SJSA1 (cell line): ENCODE data around the gene CACFD1. TPM values are rescaled to one million over a fixed set of nuclear protein-coding genes. Genes with fewer than 3 reads are reported as not detected.

ENCODE experiments used
- DNase-seq, 2 experiments: peaks; one replicate each; pipeline ENCODE4 v3.0.0-alpha.2; 2015 to 2020; ENCODE audit warnings: low spot score in 2 of 2, low read depth in 1 of 2
- H3K27ac ChIP-seq: fragments of 250-450 bp; sonication (Bioruptor Pico); 2 replicates; pipeline ENCODE4 v1.5.1; 2020; ENCODE audit warnings: mild to moderate bottlenecking, moderate library complexity
- H3K27me3 ChIP-seq: fragments of 250-450 bp; sonication (Bioruptor Pico); replicated peaks from 2 replicates; pipeline ENCODE4 v1.5.1; 2020; ENCODE audit warnings: mild to moderate bottlenecking, moderate library complexity
- H3K36me3 ChIP-seq: fragments of 250-450 bp; sonication (Bioruptor Pico); 2 replicates; pipeline ENCODE4 v1.5.1; 2020; ENCODE audit warnings: mild to moderate bottlenecking
- H3K4me1 ChIP-seq: fragments of 250-450 bp; sonication (Bioruptor Pico); replicated peaks from 2 replicates; pipeline ENCODE4 v1.6.1; 2021; ENCODE audit warnings: mild to moderate bottlenecking
- H3K4me3 ChIP-seq: fragments of 250-450 bp; sonication (Bioruptor Pico); 2 replicates; pipeline ENCODE4 v1.5.1; 2020; ENCODE audit warnings: mild to moderate bottlenecking
- H3K9me3 ChIP-seq: fragments of 250-450 bp; sonication (Bioruptor Pico); replicated peaks from 2 replicates; pipeline ENCODE4 v1.5.1; 2020; ENCODE audit warnings: mild to moderate bottlenecking
- total RNA-seq: library from RNA; depleted of rRNA; stranded (reverse); fragments of >200 nt; shearing (Covaris generic); gene quantifications from 2 replicates; pipeline ENCODE4 v1.2.3, GENCODE V29; 2014; rRNA removed

Gene CACFD1
- 2.9 and 3.4 TPM in 2 replicates for total RNA-seq

GRCh38 chr9:133459476-133460404 is at the start of gene CACFD1:
Gene CACFD1, plus strand, starts transcription at chr9:133459978. Its CDS starts 89 bp downstream, at chr9:133460067.
- Histone ChIP-seq H3K4me3 (peak within 1 kb of the TSS; percentile 68), H3K9me3 (no peaks in the 10 kb centered on the region), H3K4me1 (peaks cover 6% of the 10 kb centered on the region), H3K27me3 (no peaks in the 10 kb centered on the region), H3K27ac (peak within 1 kb of the TSS; percentile 20), H3K36me3 (no peaks in the 10 kb centered on the region)
- DNase-seq = peak; percentile 91 to 95

- H3K4me1 ChIP-seq = peaks cover 8% of the 10 kb centered on the region
- peaks cover 62% of the 10 kb centered on the region for H3K36me3 ChIP-seq
- no peak overlapping the region for H3K4me3 ChIP-seq
- no peaks in the 10 kb centered on the region for H3K27me3 ChIP-seq
- DNase-seq = no peak
- no peaks in the 10 kb centered on the region for H3K9me3 ChIP-seq
- no peak overlapping the region for H3K27ac ChIP-seq
Observed at GRCh38 chr9:133415170-133415569, 44.6 kb upstream of the CACFD1 start.

GRCh38 chr9:133417541-133418461 is 42.0 kb upstream of the CACFD1 start, which contains the start of gene REXO4:
Gene REXO4, minus strand, starts transcription at chr9:133418010. Its CDS starts 166 bp downstream, at chr9:133417844.
- Histone ChIP-seq H3K36me3 (peaks cover 38% of the 10 kb centered on the region), H3K9me3 (no peaks in the 10 kb centered on the region)

GRCh38 chr9:133419005-133419404 is 40.8 kb upstream of the CACFD1 start:
- no peak for DNase-seq
- H3K27me3 ChIP-seq = no peaks in the 10 kb centered on the region
- H3K4me1 ChIP-seq = peaks cover 8% of the 10 kb centered on the region
- no peak overlapping the region for H3K27ac ChIP-seq
- peaks cover 28% of the 10 kb centered on the region for H3K36me3 ChIP-seq
- H3K9me3 ChIP-seq = no peaks in the 10 kb centered on the region
- H3K4me3 ChIP-seq = no peak overlapping the region

More at GRCh38 chr9:133417541-133418461, 42.0 kb upstream of the CACFD1 start, which contains the start of gene REXO4:
- Histone ChIP-seq H3K27ac (peak within 1 kb of the TSS; percentile 64), H3K27me3 (no peaks in the 10 kb centered on the region), H3K4me3 (peak within 1 kb of the TSS; percentile 69), H3K4me1 (peaks cover 8% of the 10 kb centered on the region)
- peak; percentile 86 to 88 for DNase-seq

- Histone ChIP-seq H3K9me3 (no peaks in the 10 kb centered on the region), H3K27ac (no peak overlapping the region), H3K4me1 (peaks cover 8% of the 10 kb centered on the region), H3K27me3 (no peaks in the 10 kb centered on the region), H3K36me3 (peaks cover 16% of the 10 kb centered on the region), H3K4me3 (no peak overlapping the region)
- DNase-seq = no peak
Observed at GRCh38 chr9:133420392-133420827, 39.4 kb upstream of the CACFD1 start.

- DNase-seq = no peak
- Histone ChIP-seq H3K27me3 (no peaks in the 10 kb centered on the region), H3K36me3 (peaks cover 4% of the 10 kb centered on the region; the same call in 1 of the 2 replicates), H3K9me3 (no peaks in the 10 kb centered on the region), H3K4me3 (no peak within 1 kb of the TSS), H3K27ac (no peak within 1 kb of the TSS), H3K4me1 (peaks cover under 1% of the 10 kb centered on the region)
Observed at GRCh38 chr9:133421615-133422542, 37.9 kb upstream of the CACFD1 start, which contains the start of gene ADAMTS13. Gene ADAMTS13, plus strand, starts transcription at chr9:133422367. Its CDS starts 77 bp downstream, at chr9:133422444.

GRCh38 chr9:133423216-133423615 is 36.6 kb upstream of the CACFD1 start:
- Histone ChIP-seq H3K9me3 (no peaks in the 10 kb centered on the region), H3K27ac (no peak overlapping the region), H3K36me3 (no peaks in the 10 kb centered on the region), H3K4me1 (no peaks in the 10 kb centered on the region), H3K27me3 (no peaks in the 10 kb centered on the region), H3K4me3 (no peak overlapping the region)
- no peak for DNase-seq

GRCh38 chr9:133424187-133424586 is 35.6 kb upstream of the CACFD1 start:
- DNase-seq = no peak
- Histone ChIP-seq H3K27ac (no peak overlapping the region), H3K27me3 (no peaks in the 10 kb centered on the region), H3K9me3 (no peaks in the 10 kb centered on the region), H3K4me3 (no peak overlapping the region), H3K4me1 (no peaks in the 10 kb centered on the region), H3K36me3 (no peaks in the 10 kb centered on the region)

- H3K9me3 ChIP-seq = no peaks in the 10 kb centered on the region
- H3K27me3 ChIP-seq = no peaks in the 10 kb centered on the region
- H3K4me1 ChIP-seq = no peaks in the 10 kb centered on the region
- H3K27ac ChIP-seq = no peak overlapping the region
- DNase-seq = no peak
- H3K4me3 ChIP-seq = no peak overlapping the region
- H3K36me3 ChIP-seq = no peaks in the 10 kb centered on the region
Observed at GRCh38 chr9:133425049-133425632, 34.6 kb upstream of the CACFD1 start.

- Histone ChIP-seq H3K36me3 (no peaks in the 10 kb centered on the region), H3K4me1 (no peaks in the 10 kb centered on the region), H3K27me3 (no peaks in the 10 kb centered on the region), H3K9me3 (no peaks in the 10 kb centered on the region), H3K27ac (no peak overlapping the region), H3K4me3 (no peak overlapping the region)
- DNase-seq = no peak
Observed at GRCh38 chr9:133426011-133426410, 33.8 kb upstream of the CACFD1 start.

GRCh38 chr9:133427658-133428348 is 32.0 kb upstream of the CACFD1 start:
- H3K4me3 ChIP-seq = no peak overlapping the region
- no peaks in the 10 kb centered on the region for H3K36me3 ChIP-seq

GRCh38 chr9:133428617-133429101 is 31.1 kb upstream of the CACFD1 start:
- Histone ChIP-seq H3K27me3 (no peaks in the 10 kb centered on the region), H3K36me3 (no peaks in the 10 kb centered on the region), H3K9me3 (no peaks in the 10 kb centered on the region), H3K4me3 (no peak overlapping the region), H3K27ac (no peak overlapping the region), H3K4me1 (no peaks in the 10 kb centered on the region)
- DNase-seq = no peak

More at GRCh38 chr9:133427658-133428348, 32.0 kb upstream of the CACFD1 start:
- no peaks in the 10 kb centered on the region for H3K27me3 ChIP-seq
- no peaks in the 10 kb centered on the region for H3K9me3 ChIP-seq
- H3K4me1 ChIP-seq = no peaks in the 10 kb centered on the region
- H3K27ac ChIP-seq = no peak overlapping the region
- no peak for DNase-seq
